Endothelial cell (in vitro differentiated cells): ENCODE data around the gene RNF141. TPM values are rescaled to one million over a fixed set of nuclear protein-coding genes. Genes with fewer than 3 reads are reported as not detected.

Experiments used
- DNase-seq: peaks from one replicate; pipeline ENCODE4 v3.0.0; 2021; ENCODE audit warnings: low spot score
- H3K27ac Mint-ChIP-seq: one replicate; pipeline ENCODE4 v1.8.0; 2021; ENCODE audit warnings: mixed read lengths, inconsistent platforms; ENCODE audit not compliant: unreplicated experiment
- H3K27me3 Mint-ChIP-seq: one replicate; pipeline ENCODE4 v1.8.0; 2021; ENCODE audit warnings: mild to moderate bottlenecking, moderate library complexity, mixed read lengths, inconsistent platforms; ENCODE audit not compliant: unreplicated experiment
- H3K36me3 Mint-ChIP-seq: one replicate; pipeline ENCODE4 v1.8.0; 2021; ENCODE audit warnings: mild to moderate bottlenecking, low read depth, mixed read lengths, inconsistent platforms; ENCODE audit not compliant: unreplicated experiment
- H3K4me1 Mint-ChIP-seq: one replicate; pipeline ENCODE4 v1.8.0; 2021; ENCODE audit warnings: mild to moderate bottlenecking, mixed read lengths, inconsistent platforms; ENCODE audit not compliant: unreplicated experiment
- H3K4me3 Mint-ChIP-seq: one replicate; pipeline ENCODE4 v1.8.0; 2021; ENCODE audit warnings: mild to moderate bottlenecking, mixed read lengths, inconsistent platforms; ENCODE audit not compliant: unreplicated experiment
- H3K9me3 Mint-ChIP-seq: one replicate; pipeline ENCODE4 v1.8.0; 2021; ENCODE audit warnings: mixed read lengths, inconsistent platforms; ENCODE audit not compliant: unreplicated experiment
- CTCF ChIP-seq: fragments of 200-600 bp; sonication (generic); IDR thresholded peaks from one replicate; pipeline ENCODE4 v1.5.0; 2021; ENCODE audit warnings: antibody characterized with exemption; ENCODE audit not compliant: unreplicated experiment
- total RNA-seq: library from RNA; stranded (reverse); fragmentation: NEBNext Ultra II Directional; extraction: Animal tissue kit (Norgen Biotek cat#: 25700); gene quantifications from one replicate; pipeline ENCODE4 v1.2.1, GENCODE V29; 2021; ENCODE audit not compliant: unreplicated experiment

Gene RNF141
- total RNA-seq, 1 donor from 2014 or later = 32.8 TPM

- no peak overlapping the region for H3K4me3 Mint-ChIP-seq
- no peaks in the 10 kb centered on the region for H3K4me1 Mint-ChIP-seq
- no peak overlapping the region for H3K27ac Mint-ChIP-seq
- no peak for DNase-seq
- no peak for TF ChIP-seq CTCF
- peaks cover 2% of the 10 kb centered on the region for H3K27me3 Mint-ChIP-seq
- H3K9me3 Mint-ChIP-seq = no peaks in the 10 kb centered on the region
- peaks cover 12% of the 10 kb centered on the region for H3K36me3 Mint-ChIP-seq
Measured at GRCh38 chr11:10505278-10506007, 35.5 kb downstream of the RNF141 start.

- Mint-ChIP-seq H3K9me3 (no peaks in the 10 kb centered on the region), H3K27ac (no peak overlapping the region), H3K27me3 (peaks cover 2% of the 10 kb centered on the region), H3K4me3 (no peak overlapping the region), H3K4me1 (no peaks in the 10 kb centered on the region), H3K36me3 (peaks cover 18% of the 10 kb centered on the region)
- no peak for TF ChIP-seq CTCF
- DNase-seq = no peak
Measured at GRCh38 chr11:10504490-10504889, 36.5 kb downstream of the RNF141 start.

- no peak for TF ChIP-seq CTCF
- peaks cover 6% of the 10 kb centered on the region for H3K27me3 Mint-ChIP-seq
- peaks cover 18% of the 10 kb centered on the region for H3K36me3 Mint-ChIP-seq
- no peak overlapping the region for H3K27ac Mint-ChIP-seq
- H3K9me3 Mint-ChIP-seq = no peaks in the 10 kb centered on the region
- H3K4me1 Mint-ChIP-seq = no peaks in the 10 kb centered on the region
- no peak overlapping the region for H3K4me3 Mint-ChIP-seq
- no peak for DNase-seq
Measured at GRCh38 chr11:10503777-10504480, 37.1 kb downstream of the RNF141 start.

- Mint-ChIP-seq H3K27me3 (peaks cover 6% of the 10 kb centered on the region), H3K4me3 (no peak overlapping the region), H3K36me3 (peaks cover 18% of the 10 kb centered on the region), H3K9me3 (no peaks in the 10 kb centered on the region), H3K27ac (no peak overlapping the region), H3K4me1 (no peaks in the 10 kb centered on the region)
- no peak for TF ChIP-seq CTCF
- DNase-seq = no peak
Measured at GRCh38 chr11:10503221-10503620, 37.8 kb downstream of the RNF141 start.

GRCh38 chr11:10502770-10503169, 38.2 kb downstream of the RNF141 start:
- Mint-ChIP-seq H3K36me3 (peaks cover 22% of the 10 kb centered on the region), H3K4me3 (no peak overlapping the region)

More at GRCh38 chr11:10502770-10503169, 38.2 kb downstream of the RNF141 start:
- Mint-ChIP-seq H3K27ac (no peak overlapping the region), H3K4me1 (no peaks in the 10 kb centered on the region), H3K9me3 (no peaks in the 10 kb centered on the region), H3K27me3 (peaks cover 6% of the 10 kb centered on the region)
- TF ChIP-seq CTCF = no peak
- no peak for DNase-seq
